ENCODE results near the gene ADGRA1.

Gene ADGRA1

DNA sequence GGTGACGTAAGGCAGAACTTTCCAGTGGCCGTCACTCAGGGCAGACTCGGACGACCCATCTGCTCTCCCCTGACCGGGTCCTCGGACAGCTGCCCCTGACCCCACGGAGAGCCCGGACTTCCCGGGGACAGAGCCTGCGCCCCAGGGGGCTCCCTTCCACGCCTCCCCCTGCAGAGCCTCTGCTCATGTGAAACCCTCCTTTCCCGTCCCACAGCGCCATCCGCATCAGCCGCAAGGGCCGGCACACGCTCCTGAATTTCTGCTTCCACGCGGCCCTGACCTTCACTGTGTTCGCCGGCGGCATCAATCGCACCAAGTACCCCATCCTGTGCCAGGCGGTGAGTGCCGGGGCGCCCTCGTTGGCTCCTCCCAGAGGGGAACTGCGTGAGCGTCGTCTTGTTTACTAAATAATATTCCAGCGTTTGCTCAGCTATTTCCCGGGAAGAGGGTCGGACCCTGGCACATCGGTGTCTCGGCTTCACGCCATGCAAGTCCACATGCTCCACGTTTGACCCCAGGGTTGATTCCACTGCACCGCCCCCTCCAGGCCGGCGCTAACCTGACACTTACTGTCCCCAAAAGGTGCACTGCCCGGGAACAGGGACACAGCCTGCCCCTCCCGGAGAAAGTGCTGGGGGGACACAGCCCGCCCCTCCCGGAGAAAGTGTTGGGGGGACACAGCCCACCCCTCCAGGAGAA lies 10.9 kb downstream of the ADGRA1 start:
- TF ChIP-seq, protein P1, sequence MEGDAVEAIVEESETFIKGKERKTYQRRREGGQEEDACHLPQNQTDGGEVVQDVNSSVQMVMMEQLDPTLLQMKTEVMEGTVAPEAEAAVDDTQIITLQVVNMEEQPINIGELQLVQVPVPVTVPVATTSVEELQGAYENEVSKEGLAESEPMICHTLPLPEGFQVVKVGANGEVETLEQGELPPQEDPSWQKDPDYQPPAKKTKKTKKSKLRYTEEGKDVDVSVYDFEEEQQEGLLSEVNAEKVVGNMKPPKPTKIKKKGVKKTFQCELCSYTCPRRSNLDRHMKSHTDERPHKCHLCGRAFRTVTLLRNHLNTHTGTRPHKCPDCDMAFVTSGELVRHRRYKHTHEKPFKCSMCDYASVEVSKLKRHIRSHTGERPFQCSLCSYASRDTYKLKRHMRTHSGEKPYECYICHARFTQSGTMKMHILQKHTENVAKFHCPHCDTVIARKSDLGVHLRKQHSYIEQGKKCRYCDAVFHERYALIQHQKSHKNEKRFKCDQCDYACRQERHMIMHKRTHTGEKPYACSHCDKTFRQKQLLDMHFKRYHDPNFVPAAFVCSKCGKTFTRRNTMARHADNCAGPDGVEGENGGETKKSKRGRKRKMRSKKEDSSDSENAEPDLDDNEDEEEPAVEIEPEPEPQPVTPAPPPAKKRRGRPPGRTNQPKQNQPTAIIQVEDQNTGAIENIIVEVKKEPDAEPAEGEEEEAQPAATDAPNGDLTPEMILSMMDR (conservative IDR thresholded peaks at IDR 0.05; ENCODE audit: control insufficient read depth, insufficient read depth, low read depth, low read length), result no peak
- no peak for DNase-seq (ENCODE audit: low read depth)
- no peak overlapping the region for H3K4me3 ChIP-seq (ENCODE audit: control insufficient read depth, low read depth, low read length)

DNA sequence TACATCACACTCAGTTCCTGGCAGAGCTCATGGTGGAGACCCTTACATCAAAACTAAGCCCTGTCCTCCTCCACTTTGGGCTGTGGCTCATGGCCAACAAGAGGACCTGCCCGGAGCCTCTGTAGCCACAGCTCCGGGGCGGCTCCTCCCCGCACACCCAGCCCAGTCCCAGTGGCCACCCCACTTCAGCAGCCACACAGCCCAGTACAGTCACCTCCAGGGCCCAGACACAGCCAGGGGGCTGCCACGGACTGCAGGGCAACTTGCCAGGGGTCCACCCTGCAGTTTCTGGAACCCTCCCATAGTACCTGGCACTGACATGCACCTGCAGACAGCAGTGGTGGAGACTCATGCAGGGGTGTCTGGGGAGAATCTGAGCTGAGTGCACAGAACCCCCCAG lies 11.8 kb downstream of the ADGRA1 start:
- TF ChIP-seq, protein P1 (conservative IDR thresholded peaks at IDR 0.05; ENCODE audit: control insufficient read depth, insufficient read depth, low read depth, low read length), result no peak
- DNase-seq (ENCODE audit: low read depth), result no peak

GRCh38 chr10:133100186-133100585 lies 12.5 kb downstream of the ADGRA1 start:
- H3K4me3 ChIP-seq (ENCODE audit: control insufficient read depth, low read depth, low read length), result no peak overlapping the region
- DNase-seq (ENCODE audit: low read depth), result no peak
- TF ChIP-seq, protein P1 (conservative IDR thresholded peaks at IDR 0.05; ENCODE audit: control insufficient read depth, insufficient read depth, low read depth, low read length), result no peak

More for the DNA sequence above, 11.8 kb downstream of the ADGRA1 start:
- H3K4me3 ChIP-seq (ENCODE audit: control insufficient read depth, low read depth, low read length), result no peak overlapping the region

DNA sequence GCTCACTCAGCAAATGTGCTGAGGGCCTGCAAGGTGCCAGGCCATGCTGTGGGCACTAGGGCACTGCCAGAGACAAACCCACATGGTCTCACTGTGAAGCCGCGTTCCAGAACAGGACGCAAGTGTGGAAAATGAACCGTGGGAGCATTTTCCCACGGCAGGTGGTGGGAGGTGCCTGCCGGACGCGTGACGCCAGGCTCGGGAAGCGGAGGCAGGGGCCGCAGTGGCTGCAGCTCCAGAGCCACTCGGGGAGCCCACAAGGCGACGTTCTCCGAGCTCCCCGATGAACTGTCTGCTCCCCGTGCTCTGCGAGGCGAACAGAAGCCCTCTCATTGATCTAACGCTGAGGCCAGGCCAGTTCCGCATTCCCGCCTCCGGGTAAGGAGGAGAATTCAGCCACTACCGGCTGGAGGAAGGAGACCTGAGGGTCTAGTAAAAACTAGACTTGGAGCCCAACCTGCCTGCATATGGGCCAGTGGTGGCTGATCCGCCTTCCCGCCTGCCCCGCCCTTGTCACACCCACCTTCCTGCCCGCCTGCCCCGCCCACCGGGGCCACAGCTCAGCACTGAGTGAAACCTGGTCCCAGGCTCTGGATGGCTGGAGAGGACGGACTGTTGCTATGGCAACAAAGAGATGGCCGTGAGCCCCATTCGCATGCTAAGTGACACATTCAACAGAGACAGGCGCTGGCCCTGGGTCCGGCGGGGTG lies 13.1 kb downstream of the ADGRA1 start:
- TF ChIP-seq, protein P1 (conservative IDR thresholded peaks at IDR 0.05; ENCODE audit: control insufficient read depth, insufficient read depth, low read depth, low read length), result no peak
- H3K4me3 ChIP-seq (ENCODE audit: control insufficient read depth, low read depth, low read length), result no peak overlapping the region
- DNase-seq (ENCODE audit: low read depth), result no peak

- DNase-seq (ENCODE audit: low read depth), result no peak
- TF ChIP-seq, protein P1 (conservative IDR thresholded peaks at IDR 0.05; ENCODE audit: control insufficient read depth, insufficient read depth, low read depth, low read length), result no peak
- no peak overlapping the region for H3K4me3 ChIP-seq (ENCODE audit: control insufficient read depth, low read depth, low read length)
These were observed 13.7 kb downstream of the ADGRA1 start for GRCh38 chr10:133101416-133101810.

DNA sequence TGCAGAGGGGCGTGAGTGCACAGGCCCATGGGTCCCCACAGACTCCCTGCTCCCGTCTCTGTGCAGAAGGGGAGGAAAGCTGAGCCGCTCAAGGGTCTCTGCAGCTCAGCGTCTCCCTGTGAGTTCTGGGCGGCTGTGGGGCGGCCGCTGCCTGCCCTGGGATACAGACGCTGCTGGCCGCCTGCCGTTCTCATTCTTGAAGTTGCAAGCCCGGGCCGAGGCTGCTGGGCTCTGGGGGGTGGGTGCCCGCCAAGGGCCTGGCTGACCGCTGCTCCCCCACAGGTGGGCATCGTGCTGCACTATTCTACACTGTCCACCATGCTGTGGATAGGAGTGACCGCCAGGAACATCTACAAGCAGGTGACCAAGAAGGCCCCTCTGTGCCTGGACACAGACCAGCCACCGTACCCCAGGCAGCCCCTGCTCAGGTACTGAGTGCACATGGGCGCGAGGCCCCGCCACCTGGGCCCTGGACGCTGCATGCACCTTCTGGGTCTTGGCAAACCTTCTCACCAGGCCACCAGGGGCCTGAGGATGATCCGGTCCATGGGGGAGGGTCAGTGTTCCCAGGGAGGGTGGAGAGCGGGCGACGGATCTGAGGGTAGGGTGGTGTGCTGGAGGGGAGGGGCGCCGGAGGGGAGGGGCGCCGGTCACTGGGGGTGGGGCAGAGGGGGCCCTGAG lies 14.8 kb downstream of the ADGRA1 start:
- H3K4me3 ChIP-seq (ENCODE audit: control insufficient read depth, low read depth, low read length), result no peak overlapping the region
- DNase-seq (ENCODE audit: low read depth), result no peak
- TF ChIP-seq, protein P1 (conservative IDR thresholded peaks at IDR 0.05; ENCODE audit: control insufficient read depth, insufficient read depth, low read depth, low read length), result no peak
